NCI-H82 (cell line): ENCODE results near the gene ATP6V1G3.
A peak's percentile ranks its signal among the peaks of the same experiment; 100 is the strongest.
"Not testable (repeated sequence)": the region's sequence is repeated elsewhere in the genome, so short reads cannot be mapped to it uniquely, and the experiment has no call there.

Experiments used
- DNase-seq: peaks from one replicate; lab custom pipeline; 2025; lab: John Stamatoyannopoulos, UW

ATP6V1G3 gene

GRCh38 chr1:198542632-198543031, 2.2 kb upstream of the ATP6V1G3 start:
- DNase-seq, result no peak

- DNase-seq, result peak; percentile 81
Measured at GRCh38 chr1:198541737-198542136, 1.3 kb upstream of the ATP6V1G3 start.

- no peak for DNase-seq
Measured at GRCh38 chr1:198538579-198539364, 1.7 kb downstream of the ATP6V1G3 start.

GRCh38 chr1:198535631-198536030, 4.8 kb downstream of the ATP6V1G3 start:
- DNase-seq, result no peak

GRCh38 chr1:198534548-198535418, 5.7 kb downstream of the ATP6V1G3 start:
- no peak for DNase-seq

- DNase-seq, result peak; percentile 75
Measured at GRCh38 chr1:198531891-198532290, 8.6 kb downstream of the ATP6V1G3 start.

GRCh38 chr1:198530953-198531352, 9.5 kb downstream of the ATP6V1G3 start:
- DNase-seq, result peak; percentile 98

- DNase-seq, result peak; percentile 26
Measured at GRCh38 chr1:198529414-198529813, 11.1 kb downstream of the ATP6V1G3 start.

- no peak for DNase-seq
Measured at GRCh38 chr1:198528364-198528763, 12.1 kb downstream of the ATP6V1G3 start.

GRCh38 chr1:198524556-198524955, 15.9 kb downstream of the ATP6V1G3 start:
- DNase-seq, result no peak

- not testable (repeated sequence) for DNase-seq
Measured at GRCh38 chr1:198524127-198524526, 16.4 kb downstream of the ATP6V1G3 start.

- DNase-seq, result no peak
Measured at GRCh38 chr1:198523182-198523950, 17.1 kb downstream of the ATP6V1G3 start.

- DNase-seq, result no peak
Measured at GRCh38 chr1:198520524-198521254, 19.8 kb downstream of the ATP6V1G3 start.

GRCh38 chr1:198519639-198520501, 20.6 kb downstream of the ATP6V1G3 start:
- no peak for DNase-seq

GRCh38 chr1:198517623-198518199, 22.8 kb downstream of the ATP6V1G3 start:
- DNase-seq, result no peak

- DNase-seq, result no peak
Measured at GRCh38 chr1:198500096-198500495, 40.4 kb downstream of the ATP6V1G3 start.

- no peak for DNase-seq
Measured at GRCh38 chr1:198499588-198499987, 40.9 kb downstream of the ATP6V1G3 start.

- no peak for DNase-seq
Measured at GRCh38 chr1:198498881-198499280, 41.6 kb downstream of the ATP6V1G3 start.

- no peak for DNase-seq
Measured at GRCh38 chr1:198498103-198498385, 42.4 kb downstream of the ATP6V1G3 start.

- peak; percentile 35 for DNase-seq
Measured at GRCh38 chr1:198497326-198498102, 43.0 kb downstream of the ATP6V1G3 start.
